OCI-LY3 (cell line): Measurements from ENCODE around the gene ZNF662.

Source experiments
- CTCF ChIP-seq: fragments of 200-600, 300-600 bp; sonication (generic); IDR thresholded peaks from 2 replicates; pipeline ENCODE4 v1.5.1; 2014; ENCODE audit warnings: antibody characterized with exemption, low read length, low read depth
- EZH2phosphoT487 ChIP-seq: fragments of 200-600 bp; shearing (Covaris generic); IDR thresholded peaks from 2 replicates; pipeline ENCODE4 v1.6.1; 2018; ENCODE audit warnings: antibody characterized with exemption, mixed run types, low read depth

GRCh38 chr3:42914771-42915515 lies 9.0 kb downstream of the ZNF662 start:
- TF ChIP-seq EZH2phosphoT487: no peak
- no peak for TF ChIP-seq CTCF
